ENCODE data around the gene RCAN1. TPM values are rescaled to one million over a fixed set of nuclear protein-coding genes. Genes with fewer than 3 reads are reported as not detected.

The RCAN1 gene
- total RNA-seq, 2 experiments from 2014 or later: 6.8 to 8.9 TPM

DNA sequence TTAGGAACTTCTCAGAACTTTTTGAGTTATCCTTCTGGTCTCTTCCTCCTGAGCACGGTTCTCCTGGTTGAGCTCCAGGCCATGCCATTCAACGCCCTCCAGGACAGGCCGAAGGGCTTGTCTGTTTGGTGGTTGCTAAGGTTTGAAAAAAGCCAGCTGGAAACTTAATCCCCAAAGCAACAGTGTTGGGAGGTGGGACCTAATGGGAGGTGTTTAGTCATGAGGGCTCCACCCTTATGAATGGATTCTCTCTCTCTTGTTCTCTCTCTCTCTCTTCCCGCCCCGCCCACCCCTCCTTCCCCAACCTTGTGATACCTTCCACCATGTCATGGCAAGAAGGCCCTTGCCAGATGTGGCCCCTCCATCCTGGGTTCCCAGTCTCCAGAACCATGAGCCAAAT is 103.7 kb downstream of the RCAN1 start:
- H3K4me1 ChIP-seq (ENCODE audit: insufficient read depth, low read length, poor library complexity, severe bottlenecking): no peaks in the 10 kb centered on the region
- H3K9me2 ChIP-seq (ENCODE audit: insufficient read depth, low read length): no peaks in the 10 kb centered on the region
- TF ChIP-seq EZH2phosphoT487 (IDR thresholded peaks at IDR 0.05; ENCODE audit: borderline replicate concordance, low read depth, low read length): no peak
- TF ChIP-seq, protein P1, sequence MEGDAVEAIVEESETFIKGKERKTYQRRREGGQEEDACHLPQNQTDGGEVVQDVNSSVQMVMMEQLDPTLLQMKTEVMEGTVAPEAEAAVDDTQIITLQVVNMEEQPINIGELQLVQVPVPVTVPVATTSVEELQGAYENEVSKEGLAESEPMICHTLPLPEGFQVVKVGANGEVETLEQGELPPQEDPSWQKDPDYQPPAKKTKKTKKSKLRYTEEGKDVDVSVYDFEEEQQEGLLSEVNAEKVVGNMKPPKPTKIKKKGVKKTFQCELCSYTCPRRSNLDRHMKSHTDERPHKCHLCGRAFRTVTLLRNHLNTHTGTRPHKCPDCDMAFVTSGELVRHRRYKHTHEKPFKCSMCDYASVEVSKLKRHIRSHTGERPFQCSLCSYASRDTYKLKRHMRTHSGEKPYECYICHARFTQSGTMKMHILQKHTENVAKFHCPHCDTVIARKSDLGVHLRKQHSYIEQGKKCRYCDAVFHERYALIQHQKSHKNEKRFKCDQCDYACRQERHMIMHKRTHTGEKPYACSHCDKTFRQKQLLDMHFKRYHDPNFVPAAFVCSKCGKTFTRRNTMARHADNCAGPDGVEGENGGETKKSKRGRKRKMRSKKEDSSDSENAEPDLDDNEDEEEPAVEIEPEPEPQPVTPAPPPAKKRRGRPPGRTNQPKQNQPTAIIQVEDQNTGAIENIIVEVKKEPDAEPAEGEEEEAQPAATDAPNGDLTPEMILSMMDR (conservative IDR thresholded peaks at IDR 0.05; ENCODE audit: low read length): no peak
- intact Hi-C loops (cut with micrococcal nuclease; ENCODE audit: unreplicated experiment): no loop called here
- H3K36me3 ChIP-seq (ENCODE audit: insufficient read depth, low read length): no peaks in the 10 kb centered on the region
- no peak for DNase-seq (ENCODE audit: low spot score)
- POLR2A ChIA-PET: no interaction called here
- H2AFZ ChIP-seq (ENCODE audit: low read length): no peak overlapping the region
- H4K20me1 ChIP-seq (ENCODE audit: insufficient read depth, low read length): no peaks in the 10 kb centered on the region
- H3K9me3 ChIP-seq (ENCODE audit: low read length): no peaks in the 10 kb centered on the region
- H3K27ac ChIP-seq (ENCODE audit: low read depth, low read length, poor library complexity, severe bottlenecking): no peak overlapping the region
- no peak overlapping the region for H3K4me3 ChIP-seq (ENCODE audit: low read depth, low read length, poor library complexity, severe bottlenecking)
- no peaks in the 10 kb centered on the region for H3K79me2 ChIP-seq (ENCODE audit: insufficient read depth, low read depth, low read length)
- no TSS peak for BruUV-seq (replicated peaks)
- no peak overlapping the region for H3K4me2 ChIP-seq (ENCODE audit: low read length)
- CTCF ChIA-PET (ENCODE audit: unreplicated experiment): interaction anchor here (1.7 kb wide), 1 partner anchor 91 kb away, joined by 8 read pairs; no protein-coding TSS in a partner anchor

DNA sequence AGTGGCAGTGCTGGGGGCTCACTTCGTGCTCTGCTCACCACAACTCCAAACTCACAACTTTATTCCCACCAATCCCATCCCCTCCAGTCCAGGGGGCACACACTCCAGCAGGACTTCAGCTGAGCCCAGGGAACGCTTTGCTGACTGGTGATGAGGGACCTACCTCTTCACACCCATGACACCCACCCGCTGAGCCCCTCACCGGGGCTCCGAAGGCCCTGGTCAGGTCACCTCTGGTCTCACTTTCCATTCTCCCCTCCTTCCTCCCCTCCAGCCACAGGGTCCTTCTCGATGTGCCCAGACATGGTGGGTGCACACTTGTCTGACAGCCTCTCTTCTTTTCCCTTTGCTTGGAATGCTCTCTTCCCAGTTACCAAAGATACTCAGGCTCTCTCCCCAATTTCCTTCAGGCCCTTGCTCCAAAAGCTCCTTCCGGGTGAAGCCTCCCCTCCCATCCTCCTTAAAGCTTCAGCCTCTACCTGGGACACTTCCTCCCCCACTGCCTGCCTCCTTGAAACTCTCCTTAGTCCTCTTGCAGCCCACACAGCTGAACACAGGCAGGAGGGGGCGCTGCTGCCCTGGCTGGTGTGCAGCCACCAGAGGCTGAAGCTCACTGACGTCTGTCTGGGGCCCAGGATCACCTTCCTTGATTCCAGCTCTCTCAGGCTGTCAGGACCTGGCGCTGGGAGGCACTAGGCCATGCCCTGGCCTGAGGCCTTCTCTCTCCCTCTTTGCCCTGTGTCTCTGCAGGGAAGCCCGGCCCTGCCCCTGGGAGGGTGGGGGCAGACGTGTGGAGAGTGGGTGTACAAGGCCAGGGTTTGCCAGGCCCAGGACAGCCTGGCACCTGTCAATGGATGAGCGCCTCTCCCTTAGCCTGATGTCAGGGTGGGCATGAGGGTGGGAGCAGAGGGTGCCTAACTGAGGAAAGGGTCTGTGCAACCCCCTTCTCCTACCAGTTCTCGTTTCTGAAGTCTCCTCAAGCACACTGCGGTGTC is 104.5 kb downstream of the RCAN1 start:
- no TSS peak for BruUV-seq (replicated peaks)
- H3K4me1 ChIP-seq (ENCODE audit: insufficient read depth, low read length, poor library complexity, severe bottlenecking): no peaks in the 10 kb centered on the region
- H3K9me2 ChIP-seq (ENCODE audit: insufficient read depth, low read length): no peaks in the 10 kb centered on the region
- no peaks in the 10 kb centered on the region for H4K20me1 ChIP-seq (ENCODE audit: insufficient read depth, low read length)
- H3K9me3 ChIP-seq (ENCODE audit: low read length): no peaks in the 10 kb centered on the region
- H3K4me3 ChIP-seq (ENCODE audit: low read depth, low read length, poor library complexity, severe bottlenecking): no peak overlapping the region
- intact Hi-C loops (cut with micrococcal nuclease; ENCODE audit: unreplicated experiment): loop anchor here (1.0 kb wide), 2 partner anchors 93 to 123 kb away; no protein-coding TSS in a partner anchor
- no peaks in the 10 kb centered on the region for H3K36me3 ChIP-seq (ENCODE audit: insufficient read depth, low read length)
- H3K4me2 ChIP-seq (ENCODE audit: low read length): no peak overlapping the region
- H3K27ac ChIP-seq (ENCODE audit: low read depth, low read length, poor library complexity, severe bottlenecking): no peak overlapping the region
- ChIA-PET POLR2A (no interaction called here), CTCF (ENCODE audit: unreplicated experiment) (interaction anchor here (1.7 kb wide), 1 partner anchor 92 kb away, joined by 8 read pairs; no protein-coding TSS in a partner anchor)
- H2AFZ ChIP-seq (ENCODE audit: low read length): no peak overlapping the region
- DNase-seq (ENCODE audit: low spot score): peak; percentile 45
- TF ChIP-seq, protein P1 (conservative IDR thresholded peaks at IDR 0.05; ENCODE audit: low read length): peak; percentile 75
- TF ChIP-seq EZH2phosphoT487 (IDR thresholded peaks at IDR 0.05; ENCODE audit: borderline replicate concordance, low read depth, low read length): no peak
- no peaks in the 10 kb centered on the region for H3K79me2 ChIP-seq (ENCODE audit: insufficient read depth, low read depth, low read length)

All from OCI-LY7 (cell line).